ENCODE results near the gene SLIT3. TPM values are rescaled to one million over a fixed set of nuclear protein-coding genes. Genes with fewer than 3 reads are reported as not detected.

The SLIT3 gene
- total and polyA plus RNA-seq, 10 of the 15 experiments (the other 5 are each of a cell fraction or from before 2014, with no cell fraction given): 0.05 TPM; not detected in 9

DNA sequence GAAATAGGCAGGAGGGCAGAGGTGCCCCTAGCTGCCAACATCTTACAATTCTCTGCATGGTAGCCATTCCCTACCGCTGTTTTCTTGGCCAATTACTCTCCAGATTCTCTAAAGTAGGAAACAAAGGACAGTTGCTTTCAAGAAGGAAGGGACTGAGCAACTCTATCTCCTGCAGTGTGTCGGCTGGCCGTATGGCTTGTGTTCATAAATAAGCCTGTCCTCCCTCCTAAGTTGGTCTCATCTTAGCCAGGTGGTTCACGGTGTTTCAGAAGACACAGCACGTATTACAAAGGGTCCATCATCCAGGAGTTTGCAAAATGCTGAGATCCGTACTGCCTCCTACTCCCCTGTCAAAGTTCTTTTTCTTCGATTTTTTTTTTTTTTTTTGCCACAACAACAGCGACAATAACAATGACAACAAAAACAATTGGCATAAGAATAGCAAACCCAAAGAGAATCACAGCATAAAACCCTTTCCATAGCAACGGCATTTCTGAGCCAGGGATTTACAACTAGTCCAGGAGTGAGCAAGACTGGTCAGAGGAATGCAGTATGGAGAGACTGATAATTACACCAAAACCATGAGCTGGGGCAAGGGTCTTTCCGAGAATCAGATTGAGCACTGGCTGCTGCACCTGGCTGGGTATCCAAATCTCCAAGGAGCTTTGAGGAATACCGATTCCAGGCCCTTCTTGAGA lies 212.8 kb downstream of the SLIT3 start:
- Histone ChIP-seq H3K9me3 (replicated peaks; ENCODE audit: control insufficient read depth, insufficient read depth, low read length) (no peaks in the 10 kb centered on the region), H3K4me1 (ENCODE audit: control insufficient read depth, insufficient read depth, low read length) (no peaks in the 10 kb centered on the region), H3K27me3 (replicated peaks in 1 of 2; ENCODE audit: control insufficient read depth in 2 of 2, insufficient read depth in 2 of 2, low read length in 1 of 2) (no peaks in the 10 kb centered on the region; a peak in 1 of 4 replicates), H3K27ac (ENCODE audit: control insufficient read depth, insufficient read depth) (no peak overlapping the region), H3K9ac (ENCODE audit: control insufficient read depth, insufficient read depth, low read length) (no peak overlapping the region), H3K79me2 (ENCODE audit: control insufficient read depth, insufficient read depth, low read length) (no peaks in the 10 kb centered on the region), H3K36me3 (ENCODE audit: control insufficient read depth in 2 of 2, insufficient read depth in 2 of 2, low read length in 1 of 2) (no peaks in the 10 kb centered on the region), H2AFZ (ENCODE audit: control insufficient read depth, low read depth, low read length) (no peak overlapping the region), H3K4me2 (ENCODE audit: control insufficient read depth, insufficient read depth) (no peak overlapping the region), H4K20me1 (ENCODE audit: control insufficient read depth, insufficient read depth) (no peaks in the 10 kb centered on the region), H3K4me3 (no peak overlapping the region)
- 37% methylated on average over 10 of the region's 11 CpGs for WGBS (ENCODE audit: insufficient coverage, insufficient replicate concordance, low lambda C conversion rate, missing lambda C conversion rate)
- no TSS peak for BruUV-seq (replicated peaks)
- ChIA-PET POLR2A (no interaction called here), SMC1A (ENCODE audit: uncharacterized antibody, unreplicated experiment) (no interaction called here), RAD21 (ENCODE audit: unreplicated experiment) (no interaction called here), CTCF (no interaction called here)
- no peak for FAIRE-seq
- DNase-seq (ENCODE audit: low read depth, low spot score): no peak
- ATAC-seq: no peak
- no peak for TF ChIP-seq CREM (IDR thresholded peaks at IDR 0.05; ENCODE audit: low read depth)
- TF ChIP-seq RELA (IDR thresholded peaks at IDR 0.05; ENCODE audit: borderline replicate concordance, partially characterized antibody): no peak
- TF ChIP-seq E2F4 (IDR thresholded peaks at IDR 0.05; ENCODE audit: low read depth, low read length): no peak
- in situ Hi-C loops (cut with MboI): no loop called here
- intact Hi-C loops (cut with micrococcal nuclease; ENCODE audit: unreplicated experiment): no loop called here

DNA sequence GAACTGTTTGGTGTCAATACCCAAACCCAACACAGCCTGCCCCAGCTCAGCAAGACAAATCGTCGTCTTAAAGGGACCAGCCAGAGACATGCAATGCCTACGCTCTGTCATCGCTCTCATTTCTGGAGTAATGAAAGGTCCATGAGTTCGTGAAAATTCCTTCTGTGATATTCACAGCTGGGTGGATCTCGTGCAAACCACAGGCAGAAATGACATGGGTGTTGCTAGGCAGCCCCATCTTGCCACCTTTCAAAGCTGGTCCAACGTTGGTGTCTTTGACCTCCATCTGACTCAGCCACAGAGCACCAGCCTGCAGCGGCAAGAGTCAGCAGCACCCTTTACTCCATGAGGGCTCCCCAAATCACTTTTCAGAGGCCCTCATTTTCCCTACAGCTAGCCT lies 215.3 kb downstream of the SLIT3 start:
- no peaks in the 10 kb centered on the region for H3K9me3 ChIP-seq (replicated peaks; ENCODE audit: control insufficient read depth, insufficient read depth, low read length)
- no peaks in the 10 kb centered on the region for H3K36me3 ChIP-seq (ENCODE audit: control insufficient read depth in 2 of 2, insufficient read depth in 2 of 2, low read length in 1 of 2)
- H3K4me1 ChIP-seq (ENCODE audit: control insufficient read depth, insufficient read depth, low read length): no peaks in the 10 kb centered on the region
- H3K27me3 ChIP-seq (replicated peaks in 1 of 2; ENCODE audit: control insufficient read depth in 2 of 2, insufficient read depth in 2 of 2, low read length in 1 of 2): no peaks in the 10 kb centered on the region; a peak in 1 of 4 replicates
- DNase-seq (ENCODE audit: low read depth, low spot score) (no peak), FAIRE-seq (no peak), ATAC-seq (no peak)
- WGBS (ENCODE audit: insufficient coverage, insufficient replicate concordance, low lambda C conversion rate, missing lambda C conversion rate): 16% methylated on average over 6 of the region's 8 CpGs
- no TSS peak for BruUV-seq (replicated peaks)
- CTCF ChIA-PET: no interaction called here
- H3K4me2 ChIP-seq (ENCODE audit: control insufficient read depth, insufficient read depth): no peak overlapping the region
- intact Hi-C loops (cut with micrococcal nuclease; ENCODE audit: unreplicated experiment) (no loop called here), in situ Hi-C loops (cut with MboI) (no loop called here)
- H4K20me1 ChIP-seq (ENCODE audit: control insufficient read depth, insufficient read depth): no peaks in the 10 kb centered on the region
- RAD21 ChIA-PET (ENCODE audit: unreplicated experiment): no interaction called here
- H3K79me2 ChIP-seq (ENCODE audit: control insufficient read depth, insufficient read depth, low read length): no peaks in the 10 kb centered on the region
- H3K4me3 ChIP-seq: no peak overlapping the region
- H2AFZ ChIP-seq (ENCODE audit: control insufficient read depth, low read depth, low read length): no peak overlapping the region
- H3K9ac ChIP-seq (ENCODE audit: control insufficient read depth, insufficient read depth, low read length): no peak overlapping the region
- no peak overlapping the region for H3K27ac ChIP-seq (ENCODE audit: control insufficient read depth, insufficient read depth)
- POLR2A ChIA-PET: no interaction called here
- SMC1A ChIA-PET (ENCODE audit: uncharacterized antibody, unreplicated experiment): no interaction called here
- no peak for TF ChIP-seq NFXL1 (IDR thresholded peaks at IDR 0.05; ENCODE audit: borderline replicate concordance)
- TF ChIP-seq, protein P1, sequence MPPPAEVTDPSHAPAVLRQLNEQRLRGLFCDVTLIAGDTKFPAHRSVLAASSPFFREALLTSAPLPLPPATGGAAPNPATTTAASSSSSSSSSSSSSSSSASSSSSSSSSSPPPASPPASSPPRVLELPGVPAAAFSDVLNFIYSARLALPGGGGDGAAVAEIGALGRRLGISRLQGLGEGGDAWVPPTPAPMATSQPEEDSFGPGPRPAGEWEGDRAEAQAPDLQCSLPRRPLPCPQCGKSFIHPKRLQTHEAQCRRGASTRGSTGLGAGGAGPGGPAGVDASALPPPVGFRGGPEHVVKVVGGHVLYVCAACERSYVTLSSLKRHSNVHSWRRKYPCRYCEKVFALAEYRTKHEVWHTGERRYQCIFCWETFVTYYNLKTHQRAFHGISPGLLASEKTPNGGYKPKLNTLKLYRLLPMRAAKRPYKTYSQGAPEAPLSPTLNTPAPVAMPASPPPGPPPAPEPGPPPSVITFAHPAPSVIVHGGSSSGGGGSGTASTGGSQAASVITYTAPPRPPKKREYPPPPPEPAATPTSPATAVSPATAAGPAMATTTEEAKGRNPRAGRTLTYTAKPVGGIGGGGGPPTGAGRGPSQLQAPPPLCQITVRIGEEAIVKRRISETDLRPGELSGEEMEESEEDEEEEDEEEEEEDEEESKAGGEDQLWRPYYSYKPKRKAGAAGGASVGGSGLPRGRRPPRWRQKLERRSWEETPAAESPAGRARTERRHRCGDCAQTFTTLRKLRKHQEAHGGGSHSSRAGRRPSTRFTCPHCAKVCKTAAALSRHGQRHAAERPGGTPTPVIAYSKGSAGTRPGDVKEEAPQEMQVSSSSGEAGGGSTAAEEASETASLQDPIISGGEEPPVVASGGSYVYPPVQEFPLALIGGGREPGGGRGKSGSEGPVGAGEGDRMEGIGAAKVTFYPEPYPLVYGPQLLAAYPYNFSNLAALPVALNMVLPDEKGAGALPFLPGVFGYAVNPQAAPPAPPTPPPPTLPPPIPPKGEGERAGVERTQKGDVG (CRISPR knock-in tag; IDR thresholded peaks at IDR 0.05): no peak
- no peak for TF ChIP-seq ZNF217 (IDR thresholded peaks at IDR 0.05)
- TF ChIP-seq MEF2B (IDR thresholded peaks at IDR 0.05; ENCODE audit: partially characterized antibody, poor library complexity, severe bottlenecking): no peak
- TF ChIP-seq IRF4 (IDR thresholded peaks at IDR 0.05; ENCODE audit: low read depth, low read length): no peak
- TF ChIP-seq, protein P2, sequence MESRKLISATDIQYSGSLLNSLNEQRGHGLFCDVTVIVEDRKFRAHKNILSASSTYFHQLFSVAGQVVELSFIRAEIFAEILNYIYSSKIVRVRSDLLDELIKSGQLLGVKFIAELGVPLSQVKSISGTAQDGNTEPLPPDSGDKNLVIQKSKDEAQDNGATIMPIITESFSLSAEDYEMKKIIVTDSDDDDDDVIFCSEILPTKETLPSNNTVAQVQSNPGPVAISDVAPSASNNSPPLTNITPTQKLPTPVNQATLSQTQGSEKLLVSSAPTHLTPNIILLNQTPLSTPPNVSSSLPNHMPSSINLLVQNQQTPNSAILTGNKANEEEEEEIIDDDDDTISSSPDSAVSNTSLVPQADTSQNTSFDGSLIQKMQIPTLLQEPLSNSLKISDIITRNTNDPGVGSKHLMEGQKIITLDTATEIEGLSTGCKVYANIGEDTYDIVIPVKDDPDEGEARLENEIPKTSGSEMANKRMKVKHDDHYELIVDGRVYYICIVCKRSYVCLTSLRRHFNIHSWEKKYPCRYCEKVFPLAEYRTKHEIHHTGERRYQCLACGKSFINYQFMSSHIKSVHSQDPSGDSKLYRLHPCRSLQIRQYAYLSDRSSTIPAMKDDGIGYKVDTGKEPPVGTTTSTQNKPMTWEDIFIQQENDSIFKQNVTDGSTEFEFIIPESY (IDR thresholded peaks at IDR 0.05): no peak
- TF ChIP-seq PML (IDR thresholded peaks at IDR 0.05; ENCODE audit: low read length): no peak
- TF ChIP-seq HDGF (IDR thresholded peaks at IDR 0.05): no peak
